Esophagus (tissue), 2 donors: ENCODE data around the gene TTLL6. TPM values are rescaled to one million over a fixed set of nuclear protein-coding genes. Genes with fewer than 3 reads are reported as not detected.
"Not testable (repeated sequence)": the region's sequence is repeated elsewhere in the genome, so short reads cannot be mapped to it uniquely, and the experiment has no call there.

Experiments used
- H3K27ac ChIP-seq, 2 donors: one replicate each; pipeline ENCODE4 v1.5.1; 2013; ENCODE audit warnings: low read depth in 2 of 2, mild to moderate bottlenecking in 2 of 2, inconsistent platforms in 1 of 2, low read length in 1 of 2, moderate library complexity in 1 of 2
- H3K27me3 ChIP-seq, 2 donors: one replicate each; pipeline ENCODE4 v1.6.1; 2013; ENCODE audit warnings: low read length in 2 of 2, control low read depth in 1 of 2, mild to moderate bottlenecking in 1 of 2; ENCODE audit not compliant: insufficient read depth in 2 of 2, control insufficient read depth in 1 of 2
- H3K36me3 ChIP-seq, 2 donors: one replicate each; pipeline ENCODE4 v1.6.1; 2013; ENCODE audit warnings: low read length in 1 of 2; ENCODE audit not compliant: control insufficient read depth in 2 of 2, insufficient read depth in 2 of 2
- H3K4me1 ChIP-seq, 2 donors: one replicate each; pipeline ENCODE4 v1.6.1; 2013; ENCODE audit warnings: low read length in 1 of 2; ENCODE audit not compliant: control insufficient read depth in 2 of 2, insufficient read depth in 2 of 2
- H3K4me3 ChIP-seq, 2 donors: one replicate each; pipeline ENCODE4 v1.5.1; 2013; ENCODE audit warnings: low read length in 2 of 2, mild to moderate bottlenecking in 2 of 2, low read depth in 1 of 2, moderate library complexity in 1 of 2
- H3K9me3 ChIP-seq, 2 donors: one replicate each; pipeline ENCODE4 v1.6.1; 2013; ENCODE audit warnings: mild to moderate bottlenecking in 2 of 2, low read depth in 1 of 2, low read length in 1 of 2, moderate library complexity in 1 of 2; ENCODE audit not compliant: control insufficient read depth in 2 of 2, insufficient read depth in 1 of 2
- WGBS, 2 donors: extraction: QIAGEN DNeasy Blood & Tissue Kit; methylation state at CpG; one replicate each; pipeline ENCODE4 v1.1.7; 2013; 5-methylcytosine and 5-hydroxymethylcytosine counted together
- polyA plus RNA-seq, 2 donors: library from polyadenylated mRNA; stranded (reverse); fragments of 200-250 nt; gene quantifications; one replicate each; pipeline ENCODE4 v1.2.3, GENCODE V29; 2013
- donor health status: healthy with polysubstance abuse.
- donor health status: Bipolar disorder and iron deficiency.

TTLL6 gene
- polyA plus RNA-seq, 2 donors = 0.02 to 0.05 TPM

DNA sequence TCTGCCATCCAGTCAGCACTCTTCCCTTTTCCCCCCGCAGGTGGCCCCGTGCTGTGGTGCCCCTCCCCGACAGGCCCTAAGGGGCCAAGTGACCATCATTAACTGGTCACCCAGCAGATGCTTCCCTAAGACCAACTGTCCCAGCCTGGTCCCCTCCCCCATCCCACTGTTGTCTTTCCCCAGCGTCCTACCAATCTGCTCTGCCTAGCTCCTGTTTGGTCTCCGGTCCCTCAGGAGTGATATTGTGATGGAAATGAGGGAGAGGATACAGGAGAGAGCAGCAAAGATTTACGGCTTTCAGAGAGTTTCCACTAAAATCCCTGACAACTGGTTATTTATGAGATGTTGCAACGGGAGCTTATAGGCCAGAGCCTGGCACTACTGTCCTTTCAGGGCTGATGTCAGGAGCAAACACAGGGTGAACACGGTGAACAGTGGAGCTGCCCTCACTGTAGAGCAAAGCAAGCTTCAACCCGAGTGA is 1.4 kb upstream of the TTLL6 start:
- Histone ChIP-seq H3K27ac (no peak overlapping the region), H3K4me1 (peaks cover 0 to 5% of the 10 kb centered on the region in 2 donors), H3K9me3 (no peaks in the 10 kb centered on the region), H3K36me3 (no peaks in the 10 kb centered on the region), H3K27me3 (no peaks in the 10 kb centered on the region), H3K4me3 (no peak overlapping the region)
- WGBS, 2 donors = 57 to 64% methylated on average over 9 of the region's 9 CpGs

DNA sequence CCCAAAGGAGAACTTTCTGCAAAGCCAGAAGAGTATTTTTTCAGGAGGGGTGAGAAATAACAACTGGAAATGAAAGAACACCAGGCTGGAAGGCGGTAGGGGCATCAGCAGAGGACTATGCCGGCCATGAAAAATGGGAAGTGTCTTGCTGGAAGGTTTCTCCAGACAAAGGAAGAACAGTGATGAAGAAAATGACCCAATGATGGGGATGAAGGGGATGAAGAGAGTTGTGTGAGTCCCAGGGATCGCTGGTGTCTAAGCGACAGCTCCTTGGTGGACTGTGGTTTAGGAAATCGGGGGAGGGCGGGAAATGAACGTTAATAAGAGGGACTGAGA is 623 bp downstream of the TTLL6 start:
- Histone ChIP-seq H3K27ac (no peak overlapping the region), H3K9me3 (no peaks in the 10 kb centered on the region), H3K4me1 (peaks cover 0 to 5% of the 10 kb centered on the region in 2 donors), H3K4me3 (no peak overlapping the region), H3K27me3 (no peaks in the 10 kb centered on the region), H3K36me3 (no peaks in the 10 kb centered on the region)
- WGBS, 2 donors = 10% methylated on average over 7 of the region's 7 CpGs

DNA sequence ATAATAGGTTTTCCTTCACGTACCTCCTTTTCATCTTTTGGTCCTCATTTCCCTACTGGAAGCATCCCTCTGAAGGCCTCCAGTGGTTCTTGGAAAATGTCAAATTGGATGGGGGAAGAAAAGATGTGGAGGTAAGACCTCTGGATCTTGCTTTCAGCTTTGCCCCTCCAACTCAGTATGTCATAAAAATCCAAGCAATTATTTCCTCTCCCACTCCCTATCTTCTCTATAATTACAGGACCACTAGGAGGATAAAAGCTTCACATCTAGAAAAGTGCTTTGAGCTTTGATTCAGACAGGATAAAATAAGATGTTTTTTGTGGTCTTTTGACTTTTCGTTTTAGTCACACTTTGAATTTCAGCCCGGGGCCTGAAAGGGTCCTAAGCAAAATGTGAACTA is 1.7 kb downstream of the TTLL6 start:
- no peak overlapping the region for H3K4me3 ChIP-seq
- 60 to 65% methylated on average over 3 of the region's 3 CpGs for WGBS, 2 donors
- H3K4me1 ChIP-seq = peaks cover 0 to 5% of the 10 kb centered on the region in 2 donors
- H3K27ac ChIP-seq = no peak overlapping the region
- H3K9me3 ChIP-seq = no peaks in the 10 kb centered on the region
- no peaks in the 10 kb centered on the region for H3K36me3 ChIP-seq
- H3K27me3 ChIP-seq = no peaks in the 10 kb centered on the region

- H3K27me3 ChIP-seq = no peaks in the 10 kb centered on the region
- peaks cover 0 to 5% of the 10 kb centered on the region in 2 donors for H3K4me1 ChIP-seq
- H3K36me3 ChIP-seq = no peaks in the 10 kb centered on the region
Observed at GRCh38 chr17:48814504-48814903, 2.5 kb downstream of the TTLL6 start.

DNA sequence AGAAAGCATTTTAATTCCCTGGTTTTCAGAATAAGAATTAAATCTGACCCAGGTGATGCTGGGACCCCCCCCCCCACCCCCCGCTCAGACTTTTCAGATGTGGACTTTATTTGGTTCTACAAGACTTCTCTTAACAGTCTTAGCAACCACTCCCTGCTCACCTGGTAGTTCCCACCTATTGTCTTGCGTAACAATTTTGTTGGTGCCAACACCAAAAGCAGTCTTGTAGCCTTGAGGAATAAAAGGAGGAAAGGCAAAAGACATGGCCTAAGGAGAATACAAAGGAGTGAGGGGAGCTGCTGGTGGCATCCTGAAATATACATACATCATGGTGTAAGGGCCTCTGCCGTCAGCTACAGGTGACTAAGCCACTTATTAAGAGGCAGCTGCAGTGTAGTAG is 5.0 kb downstream of the TTLL6 start:
- H3K27ac ChIP-seq = no peak overlapping the region
- no peaks in the 10 kb centered on the region for H3K4me1 ChIP-seq
- no peaks in the 10 kb centered on the region for H3K9me3 ChIP-seq
- H3K27me3 ChIP-seq = no peaks in the 10 kb centered on the region
- H3K36me3 ChIP-seq = no peaks in the 10 kb centered on the region
- 50 to 72% methylated on average over 3 of the region's 3 CpGs for WGBS, 2 donors
- no peak overlapping the region for H3K4me3 ChIP-seq

More at GRCh38 chr17:48814504-48814903, 2.5 kb downstream of the TTLL6 start:
- WGBS, 2 donors = 31 to 34% methylated on average over 7 of the region's 7 CpGs
- Histone ChIP-seq H3K9me3 (no peaks in the 10 kb centered on the region), H3K27ac (no peak overlapping the region), H3K4me3 (no peak overlapping the region)

- Histone ChIP-seq H3K9me3 (no peaks in the 10 kb centered on the region), H3K4me3 (no peak overlapping the region), H3K4me1 (no peaks in the 10 kb centered on the region), H3K27ac (no peak overlapping the region), H3K36me3 (no peaks in the 10 kb centered on the region), H3K27me3 (peaks cover 0 to 3% of the 10 kb centered on the region in 2 donors)
- WGBS, 2 donors = 43 to 56% methylated on average over 4 of the region's 4 CpGs
Observed at GRCh38 chr17:48809182-48809581, 7.8 kb downstream of the TTLL6 start.

DNA sequence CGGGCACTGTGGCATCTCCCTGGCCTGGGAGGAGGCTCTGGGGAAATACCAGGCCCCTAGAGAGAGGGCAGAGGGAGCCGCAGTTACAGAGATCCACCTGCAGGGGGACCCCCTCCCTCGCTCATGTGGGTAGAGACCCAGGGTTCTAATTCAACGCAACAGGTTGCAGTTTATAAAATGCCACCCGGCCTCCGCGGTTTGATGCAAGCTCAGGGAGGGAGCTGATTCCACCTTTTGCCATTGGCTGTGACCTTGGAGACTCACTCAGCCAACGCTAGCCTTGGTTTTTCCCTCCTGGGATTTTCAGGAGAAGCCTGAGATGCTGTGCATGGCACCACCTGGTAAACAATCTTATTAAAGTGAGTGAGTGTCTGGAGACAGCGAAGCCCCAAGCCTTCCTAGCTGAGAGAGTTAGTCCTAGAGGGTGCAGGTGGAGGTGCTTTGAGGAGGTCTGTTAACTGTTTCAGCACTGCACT is 12.1 kb downstream of the TTLL6 start:
- no peak overlapping the region for H3K27ac ChIP-seq
- no peaks in the 10 kb centered on the region for H3K4me1 ChIP-seq
- H3K27me3 ChIP-seq = peaks cover 2 to 3% of the 10 kb centered on the region in 2 donors
- H3K36me3 ChIP-seq = no peaks in the 10 kb centered on the region
- 6% methylated on average over 9 of the region's 9 CpGs for WGBS, 2 donors
- H3K9me3 ChIP-seq = no peaks in the 10 kb centered on the region
- no peak overlapping the region for H3K4me3 ChIP-seq

- H3K4me3 ChIP-seq = no peak overlapping the region
- H3K4me1 ChIP-seq = no peaks in the 10 kb centered on the region
- H3K36me3 ChIP-seq = no peaks in the 10 kb centered on the region
- H3K27me3 ChIP-seq = peaks cover 2 to 3% of the 10 kb centered on the region in 2 donors
- 50 to 64% methylated on average over 5 of the region's 5 CpGs for WGBS, 2 donors
- H3K27ac ChIP-seq = no peak overlapping the region
- no peaks in the 10 kb centered on the region for H3K9me3 ChIP-seq
Observed at GRCh38 chr17:48800626-48801217, 16.3 kb downstream of the TTLL6 start.

GRCh38 chr17:48799069-48799723 is 17.8 kb downstream of the TTLL6 start:
- Histone ChIP-seq H3K36me3 (no peaks in the 10 kb centered on the region), H3K4me1 (no peaks in the 10 kb centered on the region), H3K27ac (no peak overlapping the region), H3K27me3 (peaks cover 0 to 2% of the 10 kb centered on the region in 2 donors), H3K4me3 (no peak overlapping the region), H3K9me3 (no peaks in the 10 kb centered on the region)
- WGBS, 2 donors = 59 to 72% methylated on average over 11 of the region's 11 CpGs

- not testable (repeated sequence) for H3K27ac ChIP-seq, H3K4me3 ChIP-seq, H3K36me3 ChIP-seq, H3K9me3 ChIP-seq, H3K4me1 ChIP-seq, H3K27me3 ChIP-seq
- 53 to 57% methylated on average over 6 of the region's 6 CpGs for WGBS, 2 donors
Observed at GRCh38 chr17:48796163-48796522, 20.9 kb downstream of the TTLL6 start.
